Gastrocnemius medialis (tissue), 4 donors: ENCODE data around the gene RCAN1. TPM values are rescaled to one million over a fixed set of nuclear protein-coding genes. Genes with fewer than 3 reads are reported as not detected.

ENCODE experiments used
- ATAC-seq, 2 donors: fragments of 150-250 bp; one replicate each; pipeline ENCODE4 v1.9.1; 2016
- DNase-seq, 2 donors: peaks; one replicate each; pipeline ENCODE4 v3.0.0-alpha.2; 2019
- H3K27ac ChIP-seq, 4 donors: fragments of 200-600 bp; sonication (generic); 1 replicate in 1 of 4; 2 replicates in 3 of 4; pipeline ENCODE4 v1.5.1; 2016 to 2018; ENCODE audit warnings: mild to moderate bottlenecking in 2 of 4, moderate library complexity in 1 of 4
- H3K27me3 ChIP-seq, 3 donors: fragments of 200-600 bp; sonication (generic) in 2 of 3; 1 replicate in 1 of 3; 2 replicates in 2 of 3; pipeline versions ENCODE4 v1.5.1 to v1.6.0; 2016 to 2019; ENCODE audit warnings: mild to moderate bottlenecking in 1 of 3, moderate library complexity in 1 of 3
- H3K36me3 ChIP-seq, 2 donors: fragments of 200-600 bp; sonication (generic) in 1 of 2; one replicate each; pipeline ENCODE4 v1.5.1; 2017 to 2018
- H3K4me1 ChIP-seq, 2 donors: fragments of 200-600 bp; sonication (generic) in 1 of 2; one replicate each; pipeline ENCODE4 v1.5.1; 2016 to 2017; ENCODE audit warnings: mild to moderate bottlenecking in 2 of 2
- H3K4me3 ChIP-seq, 4 donors: fragments of 200-600 bp; sonication (generic) in 3 of 4; 1 replicate in 1 of 4; 2 replicates in 3 of 4; pipeline ENCODE4 v1.5.1; 2016 to 2019; ENCODE audit warnings: mild to moderate bottlenecking in 2 of 4
- H3K9me3 ChIP-seq, 3 donors: fragments of 200-600 bp; sonication (generic) in 2 of 3; 1 replicate in 1 of 3; 2 replicates in 2 of 3; pipeline ENCODE4 v1.5.1; 2016 to 2019
- POLR2A ChIP-seq, 2 donors: fragments of 450-650 bp; IDR thresholded peaks; one replicate each; pipeline ENCODE4 v1.6.1; 2017; ENCODE audit warnings: antibody characterized with exemption in 2 of 2, mild to moderate bottlenecking in 2 of 2, moderate library complexity in 2 of 2
- in situ Hi-C, 4 donors: fragments of 200-750 bp; cut with MboI; loops; one replicate each; pipeline versions ENCODE4 v1.15.0 to v1.8.0; 2017; ENCODE audit warnings: low sequenced_read_pairs in 4 of 4
- intact Hi-C: fragments of 100-400 bp; cut with DNase I; formaldehyde crosslinking; loops from one replicate; pipeline ENCODE4 v1.15.1; 2023; ENCODE audit warnings: low total_unique reads
- total RNA-seq, 4 donors: library from RNA; depleted of rRNA; stranded (reverse); fragments of >200 nt; gene quantifications; one replicate each; pipeline versions ENCODE4 v1.1.0 to v1.2.3, GENCODE V29; 2016
- TF ChIP-seq, protein P1 (sequence below), 5 experiments: fragments of 450-650 bp in 3 of 5; fragments of 200-600 bp in 2 of 5; sonication (generic) in 2 of 5; IDR thresholded peaks in 4 of 5; conservative IDR thresholded peaks in 1 of 5; 1 replicate in 4 of 5; 2 replicates in 1 of 5; pipeline ENCODE4 v1.5.1; 2016 to 2019; ENCODE audit warnings: antibody characterized with exemption in 5 of 5, mild to moderate bottlenecking in 3 of 5, moderate library complexity in 3 of 5

Gene RCAN1
- total RNA-seq, 4 donors from 2014 or later = 21.7 to 37.9 (median 33.2) TPM

DNA sequence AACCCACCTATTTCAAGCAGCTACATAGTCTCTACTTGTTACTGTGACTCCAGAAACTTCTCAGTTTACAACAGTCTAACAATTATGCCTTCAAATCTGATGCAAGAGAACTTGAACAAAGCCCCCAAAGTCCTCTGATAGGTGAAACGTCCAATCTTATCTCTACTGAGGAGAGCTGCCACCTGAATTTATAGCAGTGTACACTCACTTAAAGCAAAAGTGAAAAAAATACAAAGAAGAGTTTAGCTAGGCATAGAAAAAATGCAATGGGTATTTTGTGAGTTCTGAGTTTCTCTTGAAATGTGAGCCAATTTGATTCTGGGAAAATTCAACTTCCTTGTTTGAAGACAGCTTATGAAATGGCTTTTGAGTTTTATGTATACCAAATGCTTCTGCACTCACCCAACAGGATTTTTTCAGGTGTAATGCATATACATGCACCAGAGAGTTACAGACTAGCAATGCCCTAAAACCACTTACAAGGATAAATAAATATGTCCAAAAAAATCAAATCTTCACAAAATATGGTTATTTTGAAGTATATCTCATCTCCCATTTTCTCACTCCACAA is 36.0 kb upstream of the RCAN1 start:
- Histone ChIP-seq H3K36me3 (no peaks in the 10 kb centered on the region), H3K9me3 (peaks cover 0 to 4% (median 0%) of the 10 kb centered on the region in 3 donors), H3K4me1 (no peaks in the 10 kb centered on the region), H3K27me3 (peaks cover 0 to 5% (median 0%) of the 10 kb centered on the region in 3 donors), H3K4me3 (no peak overlapping the region), H3K27ac (no peak overlapping the region)
- DNase-seq = no peak
- no peak for TF ChIP-seq POLR2A (IDR thresholded peaks at IDR 0.05)
- TF ChIP-seq, protein P1, sequence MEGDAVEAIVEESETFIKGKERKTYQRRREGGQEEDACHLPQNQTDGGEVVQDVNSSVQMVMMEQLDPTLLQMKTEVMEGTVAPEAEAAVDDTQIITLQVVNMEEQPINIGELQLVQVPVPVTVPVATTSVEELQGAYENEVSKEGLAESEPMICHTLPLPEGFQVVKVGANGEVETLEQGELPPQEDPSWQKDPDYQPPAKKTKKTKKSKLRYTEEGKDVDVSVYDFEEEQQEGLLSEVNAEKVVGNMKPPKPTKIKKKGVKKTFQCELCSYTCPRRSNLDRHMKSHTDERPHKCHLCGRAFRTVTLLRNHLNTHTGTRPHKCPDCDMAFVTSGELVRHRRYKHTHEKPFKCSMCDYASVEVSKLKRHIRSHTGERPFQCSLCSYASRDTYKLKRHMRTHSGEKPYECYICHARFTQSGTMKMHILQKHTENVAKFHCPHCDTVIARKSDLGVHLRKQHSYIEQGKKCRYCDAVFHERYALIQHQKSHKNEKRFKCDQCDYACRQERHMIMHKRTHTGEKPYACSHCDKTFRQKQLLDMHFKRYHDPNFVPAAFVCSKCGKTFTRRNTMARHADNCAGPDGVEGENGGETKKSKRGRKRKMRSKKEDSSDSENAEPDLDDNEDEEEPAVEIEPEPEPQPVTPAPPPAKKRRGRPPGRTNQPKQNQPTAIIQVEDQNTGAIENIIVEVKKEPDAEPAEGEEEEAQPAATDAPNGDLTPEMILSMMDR (IDR thresholded peaks at IDR 0.05 in 4 of 5, conservative IDR thresholded peaks at IDR 0.05 in 1 of 5) = no peak
- intact Hi-C loops = no loop called here
- in situ Hi-C loops = no loop called here
- ATAC-seq = no peak

DNA sequence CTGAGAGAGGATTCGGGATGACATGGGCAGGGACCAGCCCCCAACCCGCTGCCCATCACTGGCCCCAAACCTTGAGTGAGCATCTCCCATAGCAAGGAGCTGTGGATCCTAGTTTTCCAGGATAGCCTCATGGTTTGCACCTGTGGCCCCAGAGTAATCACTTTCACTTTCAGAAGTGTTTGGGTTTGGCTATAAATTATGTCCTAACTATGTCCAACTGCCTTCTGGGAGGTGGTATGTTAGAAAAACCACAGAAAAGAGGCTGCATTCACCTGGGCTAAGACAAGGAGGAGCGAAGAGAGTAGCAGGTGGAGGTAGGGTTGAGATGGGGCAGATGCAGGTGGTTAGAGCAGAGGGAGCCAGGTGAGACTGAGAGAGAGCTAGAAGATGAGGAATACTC is 34.5 kb upstream of the RCAN1 start:
- in situ Hi-C loops (loop anchor here in 1 of 4 donors (25.0 kb wide), 1 partner anchor 737 kb away; the partner anchor contains the start of gene ATP5PO), intact Hi-C loops (no loop called here)
- Histone ChIP-seq H3K4me3 (no peak overlapping the region), H3K27ac (no peak overlapping the region), H3K27me3 (peaks cover 0 to 5% (median 0%) of the 10 kb centered on the region in 3 donors), H3K4me1 (no peaks in the 10 kb centered on the region), H3K36me3 (no peaks in the 10 kb centered on the region), H3K9me3 (peaks cover 0 to 4% (median 0%) of the 10 kb centered on the region in 3 donors)
- ATAC-seq = no peak
- no peak for DNase-seq
- TF ChIP-seq, protein P1 (IDR thresholded peaks at IDR 0.05 in 4 of 5, conservative IDR thresholded peaks at IDR 0.05 in 1 of 5) = no peak
- TF ChIP-seq POLR2A (IDR thresholded peaks at IDR 0.05) = no peak

DNA sequence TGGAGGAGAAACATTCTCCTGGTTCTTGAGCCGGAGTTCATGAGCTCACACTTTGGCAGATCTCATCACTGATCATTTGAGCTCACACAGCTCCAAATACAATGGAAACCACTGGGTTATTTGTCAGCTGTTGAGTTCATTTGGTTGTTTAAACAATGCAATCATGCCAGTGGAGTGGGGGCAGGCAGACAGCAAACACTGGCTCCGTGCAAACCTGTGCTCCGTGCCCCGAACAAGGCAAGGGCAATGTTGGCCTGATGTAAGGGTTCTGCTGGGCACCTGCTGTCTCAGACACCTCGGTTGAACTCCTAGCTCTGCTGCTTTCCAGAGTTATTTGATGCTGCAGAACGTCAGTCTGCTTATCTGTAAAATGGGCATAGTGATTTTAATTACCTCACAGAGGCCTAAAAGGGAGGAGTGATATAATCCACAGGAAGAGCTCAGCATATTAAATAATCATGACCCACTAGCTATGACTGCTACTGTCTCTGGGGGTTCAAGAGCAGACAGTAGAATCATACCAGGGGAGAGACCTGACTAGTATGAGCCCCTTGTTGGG is 33.9 kb upstream of the RCAN1 start:
- DNase-seq (no peak), ATAC-seq (no peak)
- intact Hi-C loops (no loop called here), in situ Hi-C loops (loop anchor here in 1 of 4 donors (25.0 kb wide), 1 partner anchor 737 kb away; the partner anchor contains the start of gene ATP5PO)
- Histone ChIP-seq H3K27me3 (peaks cover 0 to 5% (median 0%) of the 10 kb centered on the region in 3 donors), H3K4me1 (no peaks in the 10 kb centered on the region), H3K36me3 (no peaks in the 10 kb centered on the region), H3K9me3 (peaks cover 0 to 4% (median 0%) of the 10 kb centered on the region in 3 donors), H3K4me3 (no peak overlapping the region), H3K27ac (no peak overlapping the region)
- TF ChIP-seq, protein P1 (IDR thresholded peaks at IDR 0.05 in 4 of 5, conservative IDR thresholded peaks at IDR 0.05 in 1 of 5) = no peak
- TF ChIP-seq POLR2A (IDR thresholded peaks at IDR 0.05) = no peak

DNA sequence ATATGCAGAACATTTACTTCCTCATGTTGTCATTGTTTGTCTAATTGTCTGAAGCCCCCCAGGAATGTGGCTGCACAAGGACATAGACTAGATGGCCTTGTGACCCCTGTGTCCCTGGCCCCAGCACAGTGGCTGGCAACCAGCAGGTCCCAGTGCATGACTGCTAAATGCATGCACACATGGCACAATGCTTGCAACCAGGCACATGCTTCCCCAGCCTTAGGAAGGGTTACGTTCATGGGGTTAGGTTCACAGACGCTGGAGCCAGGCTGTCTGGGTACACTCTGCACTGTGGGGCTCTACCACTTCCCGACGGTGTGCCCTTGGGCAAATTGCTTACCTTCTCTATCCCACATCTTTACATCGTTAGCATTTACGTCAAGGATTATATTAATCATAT is 32.6 kb upstream of the RCAN1 start:
- in situ Hi-C loops = loop anchor here in 1 of 4 donors (25.0 kb wide), 1 partner anchor 735 kb away; the partner anchor contains the start of gene ATP5PO
- peaks cover 0 to 4% (median 0%) of the 10 kb centered on the region in 3 donors for H3K9me3 ChIP-seq
- intact Hi-C loops = no loop called here
- no peak overlapping the region for H3K4me3 ChIP-seq
- DNase-seq = no peak
- TF ChIP-seq POLR2A (IDR thresholded peaks at IDR 0.05) = no peak
- TF ChIP-seq, protein P1 (IDR thresholded peaks at IDR 0.05 in 4 of 5, conservative IDR thresholded peaks at IDR 0.05 in 1 of 5) = no peak
- no peaks in the 10 kb centered on the region for H3K4me1 ChIP-seq
- peaks cover 0 to 1% (median 0%) of the 10 kb centered on the region in 3 donors for H3K27me3 ChIP-seq
- no peaks in the 10 kb centered on the region for H3K36me3 ChIP-seq
- no peak for ATAC-seq
- no peak overlapping the region for H3K27ac ChIP-seq
